ENCODE data around the gene ANKRD30B. TPM values are rescaled to one million over a fixed set of nuclear protein-coding genes. Genes with fewer than 3 reads are reported as not detected.
"Not testable (repeated sequence)": the region's sequence is repeated elsewhere in the genome, so short reads cannot be mapped to it uniquely, and the experiment has no call there.

Gene ANKRD30B
- total and polyA plus RNA-seq, 2 donors (not counting 3 experiments of a cell fraction or from before 2014, with no cell fraction given), result not detected

DNA sequence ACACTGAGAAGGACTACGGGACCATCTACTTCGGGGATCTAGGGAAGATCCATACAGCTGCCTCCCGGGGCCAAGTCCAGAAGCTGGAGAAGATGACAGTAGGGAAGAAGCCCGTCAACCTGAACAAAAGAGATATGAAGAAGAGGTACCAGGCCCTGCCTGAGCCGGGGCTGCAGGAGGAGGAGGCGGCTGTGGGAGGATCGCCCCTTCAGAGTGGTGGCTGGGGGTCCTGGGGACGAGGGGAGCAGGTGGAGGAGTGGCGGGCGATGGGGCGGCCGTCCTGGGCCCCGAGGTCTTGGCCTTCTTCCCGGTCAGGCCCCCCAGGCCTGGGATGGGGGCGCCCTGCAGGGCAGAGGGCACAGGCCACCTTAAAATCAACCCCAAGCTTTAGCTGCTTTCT lies 524 bp downstream of the ANKRD30B start:
- dilution Hi-C loops (cut with MboI; ENCODE audit: extremely low pct_ligation_motif_present, low sequenced_read_pairs), result no loop called here
- no peaks in the 10 kb centered on the region for H3K4me1 ChIP-seq (ENCODE audit: control insufficient read depth, extremely low read depth, insufficient read depth, low read length)
- no peak for FAIRE-seq

DNA sequence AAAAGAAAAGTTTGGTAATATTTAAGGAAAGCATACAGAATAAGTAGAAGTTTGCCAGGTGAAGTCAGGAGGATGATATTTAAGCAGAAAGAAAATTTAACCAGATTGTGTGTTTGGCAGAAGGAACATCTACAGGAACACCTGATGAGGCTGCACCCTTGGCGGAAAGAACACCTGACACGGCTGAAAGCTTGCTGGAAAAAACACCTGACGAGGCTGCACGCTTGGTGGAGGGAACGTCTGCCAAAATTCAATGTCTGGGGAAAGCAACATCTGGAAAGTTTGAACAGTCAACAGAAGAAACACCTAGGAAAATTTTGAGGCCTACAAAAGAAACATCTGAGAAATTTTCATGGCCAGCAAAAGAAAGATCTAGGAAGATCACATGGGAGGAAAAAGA lies 15.6 kb downstream of the ANKRD30B start:
- H3K4me2 ChIP-seq (ENCODE audit: insufficient read depth, low read length); H3K9me1 ChIP-seq (replicated peaks; ENCODE audit: control insufficient read depth, extremely low read depth, insufficient read depth, low read length); H3K79me2 ChIP-seq (ENCODE audit: control insufficient read depth, insufficient read depth, low read length); H3K9me3 ChIP-seq (replicated peaks; ENCODE audit: control insufficient read depth, insufficient read depth, low read length); H2AFZ ChIP-seq (ENCODE audit: low read depth, low read length); H3K4me3 ChIP-seq (replicated peaks in 1 of 3; ENCODE audit: insufficient read depth in 1 of 3, low read depth in 1 of 3, low read length in 3 of 3); H3K4me1 ChIP-seq (ENCODE audit: control insufficient read depth, extremely low read depth, insufficient read depth, low read length); H3K36me3 ChIP-seq (ENCODE audit: control insufficient read depth in 2 of 2, extremely low read depth in 1 of 2, insufficient read depth in 2 of 2, low read length in 2 of 2); POLR2A ChIA-PET; FAIRE-seq; BruUV-seq (replicated peaks); H4K20me1 ChIP-seq (replicated peaks; ENCODE audit: control insufficient read depth, extremely low read depth, insufficient read depth, low read length); intact Hi-C loops (cut with micrococcal nuclease); DNase-seq (ENCODE audit: low read depth, low spot score); CTCF ChIA-PET; H3K27ac ChIP-seq (ENCODE audit: insufficient read depth, low read depth, low read length); H3K27me3 ChIP-seq (ENCODE audit: control insufficient read depth in 2 of 2, insufficient read depth in 2 of 2, low read length in 2 of 2); H3K9ac ChIP-seq (replicated peaks; ENCODE audit: extremely low read depth, insufficient read depth, low read length); dilution Hi-C loops (cut with MboI; ENCODE audit: extremely low pct_ligation_motif_present, low sequenced_read_pairs): not testable (repeated sequence)

More for the DNA sequence above, 524 bp downstream of the ANKRD30B start:
- ChIA-PET CTCF (no interaction called here), POLR2A (no interaction called here)
- Histone ChIP-seq H3K4me3 (replicated peaks in 1 of 3; ENCODE audit: insufficient read depth in 1 of 3, low read depth in 1 of 3, low read length in 3 of 3) (no peak overlapping the region), H3K9me3 (replicated peaks; ENCODE audit: control insufficient read depth, insufficient read depth, low read length) (no peaks in the 10 kb centered on the region), H3K27ac (ENCODE audit: insufficient read depth, low read depth, low read length) (no peak overlapping the region), H3K79me2 (ENCODE audit: control insufficient read depth, insufficient read depth, low read length) (no peaks in the 10 kb centered on the region), H3K9me1 (replicated peaks; ENCODE audit: control insufficient read depth, extremely low read depth, insufficient read depth, low read length) (no peaks in the 10 kb centered on the region), H3K9ac (replicated peaks; ENCODE audit: extremely low read depth, insufficient read depth, low read length) (no peak overlapping the region), H4K20me1 (replicated peaks; ENCODE audit: control insufficient read depth, extremely low read depth, insufficient read depth, low read length) (no peaks in the 10 kb centered on the region), H2AFZ (ENCODE audit: low read depth, low read length) (no peak overlapping the region), H3K4me2 (ENCODE audit: insufficient read depth, low read length) (no peak overlapping the region), H3K27me3 (ENCODE audit: control insufficient read depth in 2 of 2, insufficient read depth in 2 of 2, low read length in 2 of 2) (no peaks in the 10 kb centered on the region), H3K36me3 (ENCODE audit: control insufficient read depth in 2 of 2, extremely low read depth in 1 of 2, insufficient read depth in 2 of 2, low read length in 2 of 2) (no peaks in the 10 kb centered on the region)
- intact Hi-C loops (cut with micrococcal nuclease), result no loop called here
- TF ChIP-seq GATA2 (IDR thresholded peaks at IDR 0.05; ENCODE audit: insufficient read depth, insufficient read length, low read depth, low read length), result no peak
- TF ChIP-seq JUN (IDR thresholded peaks at IDR 0.05; ENCODE audit: borderline replicate concordance, insufficient read depth, insufficient read length, low read depth), result no peak
- TF ChIP-seq EZH2 (IDR thresholded peaks at IDR 0.05; ENCODE audit: borderline replicate concordance, low read depth, low read length, severe bottlenecking), result no peak
- TF ChIP-seq POLR2AphosphoS5 (IDR thresholded peaks at IDR 0.05; ENCODE audit: insufficient read depth, low read depth, low read length), result no peak
- no peak for TF ChIP-seq FOS (IDR thresholded peaks at IDR 0.05; ENCODE audit: borderline replicate concordance, insufficient read depth, low read length)
- TF ChIP-seq, protein P1, sequence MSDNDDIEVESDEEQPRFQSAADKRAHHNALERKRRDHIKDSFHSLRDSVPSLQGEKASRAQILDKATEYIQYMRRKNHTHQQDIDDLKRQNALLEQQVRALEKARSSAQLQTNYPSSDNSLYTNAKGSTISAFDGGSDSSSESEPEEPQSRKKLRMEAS (IDR thresholded peaks at IDR 0.05; ENCODE audit: insufficient read depth, insufficient read length), result no peak
- TF ChIP-seq POLR2A (IDR thresholded peaks at IDR 0.05; ENCODE audit: low read depth, low read length), result no peak
- TF ChIP-seq, protein P2, sequence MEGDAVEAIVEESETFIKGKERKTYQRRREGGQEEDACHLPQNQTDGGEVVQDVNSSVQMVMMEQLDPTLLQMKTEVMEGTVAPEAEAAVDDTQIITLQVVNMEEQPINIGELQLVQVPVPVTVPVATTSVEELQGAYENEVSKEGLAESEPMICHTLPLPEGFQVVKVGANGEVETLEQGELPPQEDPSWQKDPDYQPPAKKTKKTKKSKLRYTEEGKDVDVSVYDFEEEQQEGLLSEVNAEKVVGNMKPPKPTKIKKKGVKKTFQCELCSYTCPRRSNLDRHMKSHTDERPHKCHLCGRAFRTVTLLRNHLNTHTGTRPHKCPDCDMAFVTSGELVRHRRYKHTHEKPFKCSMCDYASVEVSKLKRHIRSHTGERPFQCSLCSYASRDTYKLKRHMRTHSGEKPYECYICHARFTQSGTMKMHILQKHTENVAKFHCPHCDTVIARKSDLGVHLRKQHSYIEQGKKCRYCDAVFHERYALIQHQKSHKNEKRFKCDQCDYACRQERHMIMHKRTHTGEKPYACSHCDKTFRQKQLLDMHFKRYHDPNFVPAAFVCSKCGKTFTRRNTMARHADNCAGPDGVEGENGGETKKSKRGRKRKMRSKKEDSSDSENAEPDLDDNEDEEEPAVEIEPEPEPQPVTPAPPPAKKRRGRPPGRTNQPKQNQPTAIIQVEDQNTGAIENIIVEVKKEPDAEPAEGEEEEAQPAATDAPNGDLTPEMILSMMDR (IDR thresholded peaks at IDR 0.05; ENCODE audit: extremely low read depth in 1 of 2, insufficient read depth in 1 of 2, low read depth in 1 of 2, low read length in 2 of 2), result no peak
- TF ChIP-seq MYC (IDR thresholded peaks at IDR 0.05; ENCODE audit: low read depth, low read length), result no peak
- no peak for DNase-seq (ENCODE audit: low read depth, low spot score)
- no TSS peak for BruUV-seq (replicated peaks)

Data from endothelial cell of umbilical vein (primary cell).